GM12873 (cell line): Measurements from ENCODE around the gene PRR35.

Experiments
- TF ChIP-seq, protein P1 (sequence below): IDR thresholded peaks from 2 replicates; pipeline ENCODE4 v1.5.1; 2012; ENCODE audit warnings: low read depth, mild to moderate bottlenecking, moderate library complexity, low read length, control low read depth; ENCODE audit not compliant: insufficient read depth; ENCODE audit errors: missing control alignments

Gene PRR35

GRCh38 chr16:564690-565418 lies 4.7 kb downstream of the PRR35 start:
- TF ChIP-seq, protein P1, sequence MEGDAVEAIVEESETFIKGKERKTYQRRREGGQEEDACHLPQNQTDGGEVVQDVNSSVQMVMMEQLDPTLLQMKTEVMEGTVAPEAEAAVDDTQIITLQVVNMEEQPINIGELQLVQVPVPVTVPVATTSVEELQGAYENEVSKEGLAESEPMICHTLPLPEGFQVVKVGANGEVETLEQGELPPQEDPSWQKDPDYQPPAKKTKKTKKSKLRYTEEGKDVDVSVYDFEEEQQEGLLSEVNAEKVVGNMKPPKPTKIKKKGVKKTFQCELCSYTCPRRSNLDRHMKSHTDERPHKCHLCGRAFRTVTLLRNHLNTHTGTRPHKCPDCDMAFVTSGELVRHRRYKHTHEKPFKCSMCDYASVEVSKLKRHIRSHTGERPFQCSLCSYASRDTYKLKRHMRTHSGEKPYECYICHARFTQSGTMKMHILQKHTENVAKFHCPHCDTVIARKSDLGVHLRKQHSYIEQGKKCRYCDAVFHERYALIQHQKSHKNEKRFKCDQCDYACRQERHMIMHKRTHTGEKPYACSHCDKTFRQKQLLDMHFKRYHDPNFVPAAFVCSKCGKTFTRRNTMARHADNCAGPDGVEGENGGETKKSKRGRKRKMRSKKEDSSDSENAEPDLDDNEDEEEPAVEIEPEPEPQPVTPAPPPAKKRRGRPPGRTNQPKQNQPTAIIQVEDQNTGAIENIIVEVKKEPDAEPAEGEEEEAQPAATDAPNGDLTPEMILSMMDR: no peak

DNA sequence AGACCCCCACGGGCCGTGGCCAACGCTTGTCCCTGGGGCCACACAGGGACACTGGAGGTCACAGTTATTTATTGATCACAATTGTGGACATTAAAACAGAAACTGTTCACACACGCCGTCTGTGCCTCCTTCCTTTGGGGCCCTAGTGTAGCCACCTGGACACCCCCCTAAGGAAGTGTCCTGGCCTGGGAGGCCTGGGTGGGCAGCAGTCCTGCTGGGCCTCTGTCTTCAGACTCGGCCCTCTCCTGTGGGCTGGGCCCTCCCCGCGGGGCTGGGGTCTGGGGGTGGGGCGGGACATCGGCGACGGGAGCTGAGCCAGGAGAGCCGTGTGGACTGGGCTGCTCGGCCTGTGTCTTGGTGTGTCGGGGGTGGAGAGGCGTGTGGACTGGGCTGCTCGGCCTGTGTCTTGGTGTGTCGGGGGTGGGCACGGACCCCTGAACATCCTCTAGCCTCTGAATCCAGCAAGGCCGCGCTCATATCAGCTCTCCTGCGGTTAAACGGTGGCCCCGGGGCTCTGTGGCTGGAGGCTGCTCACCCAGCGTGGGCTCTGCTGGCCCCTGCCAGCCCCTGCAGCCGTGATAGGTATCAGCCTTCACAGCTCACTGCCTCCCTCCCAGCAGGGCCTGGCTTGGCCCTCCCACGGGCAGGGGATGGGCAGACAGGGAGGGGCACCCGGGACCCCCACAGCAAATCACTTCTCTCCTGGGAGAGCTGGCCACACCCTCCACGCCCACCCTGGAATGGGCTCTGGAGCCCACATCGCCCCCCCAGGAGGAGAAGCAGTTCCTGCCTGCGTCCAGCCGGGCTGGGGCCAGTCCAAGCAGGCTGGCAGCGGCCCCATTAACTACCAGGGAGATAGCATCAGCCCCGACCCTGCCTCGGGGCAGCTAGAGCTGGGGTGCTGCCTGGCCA lies 5.5 kb downstream of the PRR35 start:
- TF ChIP-seq, protein P1: no peak

GRCh38 chr16:566475-567372 lies 6.5 kb downstream of the PRR35 start, which contains the start of gene NHLRC4:
TSS of gene NHLRC4 (plus strand) at chr16:567005. CDS start at chr16:568048, 1,043 bp downstream.
- TF ChIP-seq, protein P1: no peak

DNA sequence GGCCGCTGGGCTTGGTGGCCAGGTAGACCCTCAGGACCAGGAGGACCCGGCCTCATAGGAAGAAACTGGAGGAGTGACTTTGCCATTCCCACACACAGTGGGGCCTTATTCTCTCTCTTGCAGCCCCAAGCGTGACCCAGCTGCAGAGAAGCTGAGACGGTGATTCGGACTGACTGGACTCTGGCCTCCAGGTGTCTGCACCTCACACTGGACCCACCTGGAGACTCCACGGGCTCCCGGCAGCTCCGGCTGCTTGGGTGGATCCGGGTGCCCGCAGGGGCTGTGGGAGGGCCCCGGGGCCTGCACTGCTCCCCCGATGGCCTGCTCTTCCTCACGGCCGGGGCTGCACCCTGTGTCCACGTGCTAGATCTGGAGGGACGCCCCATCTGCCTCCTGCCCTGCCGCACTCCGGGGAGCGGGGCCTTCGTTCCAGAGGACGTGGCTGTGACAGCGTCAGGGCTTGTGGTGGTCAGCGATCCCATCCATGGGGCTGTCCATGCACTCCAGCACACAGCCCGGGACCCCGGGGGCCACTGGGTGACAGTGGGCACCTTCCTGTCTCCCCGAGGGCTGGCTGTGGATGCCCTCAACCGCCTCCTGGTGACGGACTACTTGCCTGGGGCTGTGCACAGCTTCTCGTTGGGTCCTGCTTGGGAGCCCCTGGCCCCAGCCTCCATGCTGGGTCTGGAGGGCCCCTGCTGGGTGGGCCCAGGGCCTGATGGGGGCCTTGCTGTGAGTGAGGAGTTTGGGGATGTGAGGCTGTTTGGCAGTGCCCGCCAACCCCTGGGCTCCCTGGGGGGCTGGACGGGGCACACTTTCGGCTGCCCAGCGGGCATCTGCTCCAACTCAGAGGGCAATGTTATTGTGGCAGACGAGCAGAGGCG lies 7.4 kb downstream of the PRR35 start:
- TF ChIP-seq, protein P1: no peak

DNA sequence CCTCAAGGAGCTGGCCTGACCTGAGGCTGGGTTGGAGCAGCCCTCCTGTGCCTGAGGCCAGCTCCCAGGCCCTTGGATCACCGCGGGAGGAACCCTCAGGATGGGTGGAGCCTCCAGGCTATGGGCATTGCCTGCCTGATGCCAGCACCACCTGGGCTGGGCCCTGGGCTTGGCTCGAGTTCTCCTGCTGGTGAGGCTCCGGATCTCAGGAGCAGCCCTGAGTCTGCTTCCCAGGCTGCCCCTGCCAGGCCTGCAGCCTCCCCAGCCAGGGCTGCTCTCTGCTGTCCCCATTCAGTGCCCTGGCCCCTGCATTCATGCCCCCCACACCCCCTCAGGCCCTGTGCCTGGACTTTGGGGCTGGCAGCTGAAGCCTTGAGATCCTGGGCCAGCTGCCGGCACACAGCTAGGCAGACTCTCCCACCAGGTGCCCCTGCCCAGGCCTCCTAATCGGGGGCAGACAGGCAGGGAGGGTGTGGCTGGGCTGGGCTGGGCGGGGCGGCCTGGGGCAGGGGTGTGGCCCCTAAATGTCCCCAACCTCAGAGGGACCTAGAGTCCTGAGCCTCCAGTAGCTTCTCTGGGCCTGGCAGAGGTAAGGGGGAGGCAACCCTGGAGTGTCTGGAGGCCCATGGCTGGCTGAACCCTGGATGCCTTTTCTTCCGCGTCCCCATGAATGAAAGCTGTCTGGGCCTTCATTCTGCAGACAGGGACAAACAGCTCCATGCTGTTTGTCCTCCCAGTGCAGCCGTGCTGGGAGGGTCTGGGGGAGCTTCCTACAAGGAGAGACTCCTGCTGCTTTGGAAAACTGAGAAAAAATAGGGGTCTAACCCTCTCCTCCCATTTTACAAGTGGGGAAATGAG lies 8.4 kb downstream of the PRR35 start:
- TF ChIP-seq, protein P1: no peak
